NCI-H128 (cell line): Measurements from ENCODE around the gene SLC1A6.
"Not testable (repeated sequence)": the region's sequence is repeated elsewhere in the genome, so short reads cannot be mapped to it uniquely, and the experiment has no call there.

Source experiments
- DNase-seq: peaks from one replicate; lab custom pipeline; 2025; ENCODE audit not compliant: unreplicated experiment; lab: John Stamatoyannopoulos, UW

Gene SLC1A6

GRCh38 chr19:14959263-14959662, 20.4 kb downstream of the SLC1A6 start:
- DNase-seq = no peak

- DNase-seq = no peak
These were observed 22.2 kb downstream of the SLC1A6 start for GRCh38 chr19:14957464-14957863.

GRCh38 chr19:14954071-14954655, 25.5 kb downstream of the SLC1A6 start:
- no peak for DNase-seq

- DNase-seq = no peak
These were observed 26.9 kb downstream of the SLC1A6 start for GRCh38 chr19:14952767-14953166.

GRCh38 chr19:14950421-14950820, 29.2 kb downstream of the SLC1A6 start:
- no peak for DNase-seq

- no peak for DNase-seq
These were observed 29.8 kb downstream of the SLC1A6 start for GRCh38 chr19:14949876-14950275.

- DNase-seq = not testable (repeated sequence)
These were observed 30.3 kb downstream of the SLC1A6 start for GRCh38 chr19:14949413-14949812.

GRCh38 chr19:14944456-14944855, 35.2 kb downstream of the SLC1A6 start:
- DNase-seq = no peak

- DNase-seq = no peak
These were observed 36.1 kb downstream of the SLC1A6 start for GRCh38 chr19:14943601-14944000.

GRCh38 chr19:14941189-14941588, 38.5 kb downstream of the SLC1A6 start, which contains the start of gene OR7C2:
Gene OR7C2 (plus strand): TSS chr19:14941489. CDS start chr19:14941489, 0 bp downstream.
- DNase-seq = no peak

GRCh38 chr19:14940266-14940665, 39.4 kb downstream of the SLC1A6 start:
- DNase-seq = no peak

GRCh38 chr19:14933506-14933905, 46.2 kb downstream of the SLC1A6 start:
- no peak for DNase-seq

- no peak for DNase-seq
These were observed 62.8 kb downstream of the SLC1A6 start for GRCh38 chr19:14916848-14917247.

- DNase-seq = no peak
These were observed 64.5 kb downstream of the SLC1A6 start for GRCh38 chr19:14915116-14915515.

GRCh38 chr19:14906711-14907110, 73.0 kb downstream of the SLC1A6 start:
- DNase-seq = no peak

- DNase-seq = no peak
These were observed 77.9 kb downstream of the SLC1A6 start for GRCh38 chr19:14901675-14902260.
